HEK293T (cell line): ENCODE results near the gene ATG4A.

Experiments
- BHLHE40 ChIP-seq: fragments of 450-650 bp; IDR thresholded peaks from 2 replicates; pipeline ENCODE4 v1.6.1; 2016; ENCODE audit warnings: mild to moderate bottlenecking, moderate library complexity, borderline replicate concordance
- FOXA1 ChIP-seq: fragments of 450-650 bp; IDR thresholded peaks from 2 replicates; pipeline ENCODE4 v1.6.1; 2016; ENCODE audit warnings: mild to moderate bottlenecking

DNA sequence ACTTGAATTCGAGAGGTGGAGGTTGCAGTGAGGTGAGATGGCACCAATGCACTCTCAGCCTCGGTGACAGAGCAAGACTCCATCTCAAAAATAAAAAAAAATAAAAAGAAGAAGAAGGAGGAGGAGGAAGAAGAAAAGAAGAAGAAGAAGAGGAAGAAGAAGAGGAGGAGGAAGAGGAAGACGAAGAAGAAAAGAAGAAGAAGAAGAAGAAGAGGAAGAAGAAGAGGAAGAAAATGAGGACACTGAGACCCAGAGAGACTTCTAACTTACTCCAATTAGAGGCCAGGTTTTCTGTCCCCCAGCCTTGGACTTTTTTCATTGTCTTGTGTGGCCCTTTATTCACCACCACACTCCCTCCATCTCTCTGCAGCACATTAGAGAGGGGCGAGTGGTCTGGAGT lies 70.7 kb downstream of the ATG4A start:
- no peak for TF ChIP-seq BHLHE40
- no peak for TF ChIP-seq FOXA1
